ENCODE results near the gene TSPAN18. TPM values are rescaled to one million over a fixed set of nuclear protein-coding genes. Genes with fewer than 3 reads are reported as not detected.

The TSPAN18 gene
- total and polyA plus RNA-seq, 10 of the 15 experiments (the other 5 are each of a cell fraction or from before 2014, with no cell fraction given) = 0.02 to 0.77 (median 0.13) TPM; not detected in 1

DNA sequence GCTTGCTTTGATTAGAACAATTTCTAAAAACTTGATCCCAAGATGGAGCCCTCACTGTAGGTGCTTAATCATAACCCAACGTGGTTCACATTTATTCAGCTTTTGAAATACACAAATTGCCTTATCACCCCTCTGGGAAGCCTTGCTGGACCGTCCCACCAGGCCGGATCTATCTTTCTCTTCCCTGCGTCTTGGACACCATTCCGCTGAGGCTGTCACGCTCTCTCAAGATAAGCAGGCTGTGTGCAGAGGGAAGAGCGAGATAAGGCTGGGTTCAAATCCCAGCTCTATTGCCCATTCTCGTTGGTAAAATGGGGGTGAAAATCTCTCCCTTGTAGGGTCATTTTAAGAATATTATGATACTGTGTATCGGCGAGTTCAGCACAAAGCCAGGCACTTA is 244.4 kb downstream of the TSPAN18 start:
- ATAC-seq (no peak), DNase-seq (ENCODE audit: low read depth, low spot score) (no peak), FAIRE-seq (no peak)
- Histone ChIP-seq H3K9me3 (replicated peaks; ENCODE audit: control insufficient read depth, insufficient read depth, low read length) (no peaks in the 10 kb centered on the region), H3K9ac (ENCODE audit: control insufficient read depth, insufficient read depth, low read length) (no peak overlapping the region), H3K36me3 (ENCODE audit: control insufficient read depth in 2 of 2, insufficient read depth in 2 of 2, low read length in 1 of 2) (no peaks in the 10 kb centered on the region), H3K27ac (ENCODE audit: control insufficient read depth, insufficient read depth) (no peak overlapping the region), H4K20me1 (ENCODE audit: control insufficient read depth, insufficient read depth) (no peaks in the 10 kb centered on the region), H3K79me2 (ENCODE audit: control insufficient read depth, insufficient read depth, low read length) (no peaks in the 10 kb centered on the region), H2AFZ (ENCODE audit: control insufficient read depth, low read depth, low read length) (no peak overlapping the region), H3K27me3 (replicated peaks in 1 of 2; ENCODE audit: control insufficient read depth in 2 of 2, insufficient read depth in 2 of 2, low read length in 1 of 2) (peaks cover 0 to 2% of the 10 kb centered on the region in 2 experiments; a peak in 2 of 4 replicates), H3K4me1 (ENCODE audit: control insufficient read depth, insufficient read depth, low read length) (no peaks in the 10 kb centered on the region), H3K4me3 (no peak overlapping the region), H3K4me2 (ENCODE audit: control insufficient read depth, insufficient read depth) (no peak overlapping the region)
- intact Hi-C loops (cut with micrococcal nuclease; ENCODE audit: unreplicated experiment) = no loop called here
- ChIA-PET POLR2A (no interaction called here), SMC1A (ENCODE audit: uncharacterized antibody, unreplicated experiment) (no interaction called here), RAD21 (ENCODE audit: unreplicated experiment) (interaction anchor here (1.3 kb wide), 1 partner anchor 135 kb away, joined by 3 read pairs; no protein-coding TSS in a partner anchor), CTCF (no interaction called here)
- 22% methylated on average over 10 of the region's 10 CpGs for WGBS (ENCODE audit: insufficient coverage, insufficient replicate concordance, low lambda C conversion rate, missing lambda C conversion rate)
- TF ChIP-seq CBX5 (IDR thresholded peaks at IDR 0.05; ENCODE audit: low read depth) (no peak), MTA3 (IDR thresholded peaks at IDR 0.05; ENCODE audit: borderline replicate concordance, low read length) (no peak), EED (IDR thresholded peaks at IDR 0.05; ENCODE audit: low read depth) (no peak)
- no TSS peak for BruUV-seq (replicated peaks)
- in situ Hi-C loops (cut with MboI) = no loop called here

DNA sequence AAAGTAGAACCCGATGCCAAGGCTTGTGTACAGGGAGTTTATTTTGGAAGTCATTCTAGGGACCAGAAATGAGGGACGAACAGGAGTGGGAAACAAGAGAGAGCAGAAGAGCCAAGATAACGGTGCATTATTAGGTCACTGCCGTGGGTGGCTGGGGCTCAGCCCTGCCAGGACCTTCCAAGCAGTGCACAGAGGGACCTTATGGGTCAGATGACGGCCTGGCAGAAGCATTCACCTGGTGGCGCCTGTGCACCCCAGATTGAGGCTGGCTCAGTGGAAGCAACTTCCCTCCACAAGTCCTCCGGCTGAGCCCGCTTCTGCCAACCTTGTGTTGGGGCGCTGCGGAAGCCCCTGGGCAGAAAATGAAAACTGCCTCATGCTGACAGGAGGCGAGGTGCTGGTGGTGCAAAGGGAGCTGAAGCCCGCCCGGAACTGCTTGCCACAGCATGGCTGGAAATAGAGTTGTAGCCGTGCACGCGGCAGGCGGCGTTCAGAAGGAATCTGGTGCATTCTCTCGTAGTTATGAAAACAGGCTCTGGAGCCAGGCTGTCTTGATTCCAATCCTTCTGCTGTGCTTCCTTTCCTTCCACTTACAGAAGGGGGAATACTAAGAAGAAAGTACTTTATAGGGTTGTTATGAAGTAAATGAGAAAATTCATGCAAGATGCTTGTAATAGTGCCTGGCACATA is 246.1 kb downstream of the TSPAN18 start:
- Histone ChIP-seq H3K27ac (ENCODE audit: control insufficient read depth, insufficient read depth) (no peak overlapping the region), H3K79me2 (ENCODE audit: control insufficient read depth, insufficient read depth, low read length) (no peaks in the 10 kb centered on the region), H3K9me3 (replicated peaks; ENCODE audit: control insufficient read depth, insufficient read depth, low read length) (no peaks in the 10 kb centered on the region), H3K9ac (ENCODE audit: control insufficient read depth, insufficient read depth, low read length) (no peak overlapping the region), H3K27me3 (replicated peaks in 1 of 2; ENCODE audit: control insufficient read depth in 2 of 2, insufficient read depth in 2 of 2, low read length in 1 of 2) (peaks cover 0 to 1% of the 10 kb centered on the region in 2 experiments; a peak in 2 of 4 replicates), H3K36me3 (ENCODE audit: control insufficient read depth in 2 of 2, insufficient read depth in 2 of 2, low read length in 1 of 2) (no peaks in the 10 kb centered on the region), H3K4me1 (ENCODE audit: control insufficient read depth, insufficient read depth, low read length) (no peaks in the 10 kb centered on the region), H3K4me3 (no peak overlapping the region), H4K20me1 (ENCODE audit: control insufficient read depth, insufficient read depth) (no peaks in the 10 kb centered on the region), H3K4me2 (ENCODE audit: control insufficient read depth, insufficient read depth) (no peak overlapping the region), H2AFZ (ENCODE audit: control insufficient read depth, low read depth, low read length) (no peak overlapping the region)
- BruUV-seq (replicated peaks) = no TSS peak
- in situ Hi-C loops (cut with MboI) = no loop called here
- ChIA-PET POLR2A (no interaction called here), RAD21 (ENCODE audit: unreplicated experiment) (no interaction called here), CTCF (no interaction called here), SMC1A (ENCODE audit: uncharacterized antibody, unreplicated experiment) (no interaction called here)
- ATAC-seq (no peak), DNase-seq (ENCODE audit: low read depth, low spot score) (no peak), FAIRE-seq (no peak)
- 51% methylated on average over 19 of the region's 19 CpGs for WGBS (ENCODE audit: insufficient coverage, insufficient replicate concordance, low lambda C conversion rate, missing lambda C conversion rate)
- TF ChIP-seq, protein P1, sequence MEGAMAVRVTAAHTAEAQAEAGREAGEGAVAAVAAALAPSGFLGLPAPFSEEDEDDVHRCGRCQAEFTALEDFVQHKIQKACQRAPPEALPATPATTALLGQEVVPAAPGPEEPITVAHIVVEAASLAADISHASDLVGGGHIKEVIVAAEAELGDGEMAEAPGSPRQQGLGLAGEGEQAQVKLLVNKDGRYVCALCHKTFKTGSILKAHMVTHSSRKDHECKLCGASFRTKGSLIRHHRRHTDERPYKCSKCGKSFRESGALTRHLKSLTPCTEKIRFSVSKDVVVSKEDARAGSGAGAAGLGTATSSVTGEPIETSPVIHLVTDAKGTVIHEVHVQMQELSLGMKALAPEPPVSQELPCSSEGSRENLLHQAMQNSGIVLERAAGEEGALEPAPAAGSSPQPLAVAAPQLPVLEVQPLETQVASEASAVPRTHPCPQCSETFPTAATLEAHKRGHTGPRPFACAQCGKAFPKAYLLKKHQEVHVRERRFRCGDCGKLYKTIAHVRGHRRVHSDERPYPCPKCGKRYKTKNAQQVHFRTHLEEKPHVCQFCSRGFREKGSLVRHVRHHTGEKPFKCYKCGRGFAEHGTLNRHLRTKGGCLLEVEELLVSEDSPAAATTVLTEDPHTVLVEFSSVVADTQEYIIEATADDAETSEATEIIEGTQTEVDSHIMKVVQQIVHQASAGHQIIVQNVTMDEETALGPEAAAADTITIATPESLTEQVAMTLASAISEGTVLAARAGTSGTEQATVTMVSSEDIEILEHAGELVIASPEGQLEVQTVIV (IDR thresholded peaks at IDR 0.05; ENCODE audit: borderline replicate concordance, partially characterized antibody) = no peak
- TF ChIP-seq ZNF207 (IDR thresholded peaks at IDR 0.05; ENCODE audit: borderline replicate concordance) (no peak), ZNF24 (IDR thresholded peaks at IDR 0.05) (no peak), STAT1 (conservative IDR thresholded peaks at IDR 0.05) (no peak), SMAD1 (IDR thresholded peaks at IDR 0.05; ENCODE audit: low read depth, partially characterized antibody) (no peak), SPI1 (IDR thresholded peaks at IDR 0.05; ENCODE audit: borderline replicate concordance, insufficient read depth, low read depth, low read length) (no peak), ZBED1 (IDR thresholded peaks at IDR 0.05; ENCODE audit: borderline replicate concordance) (no peak), RB1 (IDR thresholded peaks at IDR 0.05; ENCODE audit: borderline replicate concordance) (no peak), RAD21 (IDR thresholded peaks at IDR 0.05; ENCODE audit: insufficient read depth, low read depth, low read length) (no peak)
- intact Hi-C loops (cut with micrococcal nuclease; ENCODE audit: unreplicated experiment) = no loop called here
